Keratinocyte (primary cell): Measurements from ENCODE around the gene FMO1.

ENCODE experiments used
- CTCF ChIP-seq, 3 experiments: IDR thresholded peaks in 1 of 3; conservative IDR thresholded peaks in 1 of 3; optimal IDR thresholded peaks in 1 of 3; 2 replicates in 2 of 3; 3 replicates in 1 of 3; pipeline versions ENCODE3 to v1.5.1; 2011; ENCODE audit warnings: low read length in 3 of 3, mild to moderate bottlenecking in 3 of 3, moderate library complexity in 2 of 3, control low read depth in 1 of 3, inconsistent platforms in 1 of 3; ENCODE audit not compliant: insufficient read depth in 2 of 3; ENCODE audit errors: extremely low read depth in 1 of 3
- EZH2 ChIP-seq: IDR thresholded peaks from one replicate; pipeline ENCODE4 v1.6.1; 2012; ENCODE audit warnings: inconsistent platforms, mild to moderate bottlenecking, low read length, moderate library complexity

DNA sequence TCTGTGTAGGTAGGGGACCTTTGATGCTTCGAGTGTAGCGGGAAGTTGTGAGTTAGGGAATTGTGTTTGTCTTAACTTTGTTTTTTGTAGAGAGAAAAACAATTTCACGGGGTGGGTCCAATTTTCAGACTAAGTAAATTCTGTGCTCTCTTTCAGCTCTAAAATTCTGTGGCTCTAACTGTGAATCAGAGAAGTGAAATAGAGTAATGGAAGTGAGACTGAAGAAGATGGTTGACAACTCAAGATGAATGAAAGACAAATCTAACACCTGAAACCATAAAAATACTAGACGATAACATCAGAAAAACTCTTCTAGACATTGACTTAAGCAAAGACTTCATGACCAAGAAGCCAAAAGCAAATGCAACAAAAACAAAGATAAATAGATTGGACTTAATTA lies 4.4 kb upstream of the FMO1 start:
- TF ChIP-seq CTCF (optimal IDR thresholded peaks at IDR 0.05 in 1 of 3, IDR thresholded peaks at IDR 0.05 in 1 of 3, conservative IDR thresholded peaks at IDR 0.05 in 1 of 3; ENCODE audit: extremely low read depth in 1 of 3, insufficient read depth in 2 of 3, low read length in 3 of 3) = no peak
- no peak for TF ChIP-seq EZH2
